PC-3 (cell line): Measurements from ENCODE around the gene SLC43A2. TPM values are rescaled to one million over a fixed set of nuclear protein-coding genes. Genes with fewer than 3 reads are reported as not detected.

Source experiments
- ATAC-seq: fragments of 200-7000 bp; cut with Tn5 transposase; 2 replicates; pipeline ENCODE4 v1.9.1; 2020; ENCODE audit warnings: mild to moderate bottlenecking, moderate library complexity
- BruUV-seq: library from RNA; stranded (reverse); fragments of 400-500 nt; replicated peaks from 2 replicates; lab custom pipeline; 2021; lab: Mats Ljungman, UMichigan
- CTCF ChIA-PET: fragments of 300-600 bp; sonication (Branson Sonifier 250); formaldehyde crosslinking; loops from one replicate; lab custom pipeline; 2022; ENCODE audit warnings: antibody characterized with exemption; lab: Charles Lee
- POLR2A ChIA-PET: fragments of 300-600 bp; sonication (Branson Sonifier 250); formaldehyde crosslinking; loops from one replicate; lab custom pipeline; 2022; ENCODE audit warnings: antibody characterized with exemption; ENCODE audit not compliant: unreplicated experiment; lab: Charles Lee
- DNase-seq: peaks from one replicate; pipeline ENCODE4 v3.0.0-alpha.2; 2015
- H2AFZ ChIP-seq: fragments of 300-600 bp; sonication (generic); 2 replicates; pipeline ENCODE4 v1.6.0; 2016; ENCODE audit warnings: antibody characterized with exemption, low read length
- H3F3A ChIP-seq: fragments of 300-600 bp; sonication (generic); one replicate; pipeline ENCODE4 v1.6.0; 2017; ENCODE audit warnings: antibody characterized with exemption, low read length, control low read depth, mild to moderate bottlenecking; ENCODE audit not compliant: unreplicated experiment
- H3K27ac ChIP-seq: fragments of 300-600 bp; sonication (generic); 2 replicates; pipeline ENCODE4 v1.5.1; 2016; ENCODE audit warnings: mild to moderate bottlenecking, low read length
- H3K27me3 ChIP-seq: fragments of 300-600 bp; sonication (generic); 2 replicates; pipeline ENCODE4 v1.6.1; 2016; ENCODE audit warnings: low read length, mixed read lengths
- H3K36me3 ChIP-seq: fragments of 300-600 bp; sonication (generic); 2 replicates; pipeline ENCODE4 v1.6.1; 2016; ENCODE audit warnings: low read depth, mixed run types, low read length, mixed read lengths
- H3K4me1 ChIP-seq: fragments of 300-600 bp; sonication (generic); 2 replicates; pipeline ENCODE4 v1.5.1; 2016; ENCODE audit warnings: low read length; ENCODE audit not compliant: insufficient read depth
- H3K4me2 ChIP-seq: fragments of 300-600 bp; sonication (generic); 2 replicates; pipeline ENCODE4 v1.6.0; 2016; ENCODE audit warnings: low read length
- H3K4me3 ChIP-seq: fragments of 300-600 bp; sonication (generic); 2 replicates; pipeline ENCODE4 v1.5.1; 2016; ENCODE audit warnings: mild to moderate bottlenecking, low read length, mixed read lengths
- H3K79me2 ChIP-seq: fragments of 300-600 bp; sonication (generic); 2 replicates; pipeline ENCODE4 v1.6.1; 2017; ENCODE audit warnings: low read length, mixed read lengths
- H3K9ac ChIP-seq: fragments of 300-600 bp; sonication (generic); 2 replicates; pipeline ENCODE4 v1.6.0; 2016; ENCODE audit warnings: mild to moderate bottlenecking, low read length
- H3K9me2 ChIP-seq: fragments of 300-600 bp; sonication (generic); replicated peaks from 2 replicates; pipeline ENCODE4 v1.6.1; 2016; ENCODE audit warnings: mixed run types, low read length, mixed read lengths
- H3K9me3 ChIP-seq: fragments of 300-600 bp; sonication (generic); 2 replicates; pipeline ENCODE4 v1.6.1; 2016; ENCODE audit warnings: low read length, mixed read lengths
- H4K20me1 ChIP-seq: fragments of 300-600 bp; sonication (generic); 2 replicates; pipeline ENCODE4 v1.6.1; 2016; ENCODE audit warnings: low read length, mixed read lengths
- CTCF ChIP-seq: fragments of 300-600 bp; sonication (generic); conservative IDR thresholded peaks from 2 replicates; pipeline ENCODE4 v1.5.1; 2017; ENCODE audit warnings: antibody characterized with exemption, low read depth, mild to moderate bottlenecking, low read length
- EZH2 ChIP-seq: fragments of 300-600 bp; sonication (generic); IDR thresholded peaks from one replicate; pipeline ENCODE4 v1.6.1; 2017; ENCODE audit warnings: antibody characterized with exemption, mild to moderate bottlenecking, low read length; ENCODE audit not compliant: unreplicated experiment
- EZH2phosphoT487 ChIP-seq: fragments of 300-600 bp; sonication (generic); IDR thresholded peaks from 2 replicates; pipeline ENCODE4 v1.6.1; 2018; ENCODE audit warnings: mild to moderate bottlenecking, antibody characterized with exemption, low read length, borderline replicate concordance
- intact Hi-C: fragments of 100-400 bp; cut with micrococcal nuclease; formaldehyde crosslinking; loops from 2 replicates; pipeline ENCODE4 v1.9.0; 2023
- total RNA-seq: library from RNA; depleted of rRNA; stranded (reverse); fragments of >200 nt; gene quantifications from 2 replicates; pipeline ENCODE4 v1.2.3, GENCODE V29; 2014

The SLC43A2 gene
- total RNA-seq, 1 experiment from 2014 or later: 6.2 TPM

DNA sequence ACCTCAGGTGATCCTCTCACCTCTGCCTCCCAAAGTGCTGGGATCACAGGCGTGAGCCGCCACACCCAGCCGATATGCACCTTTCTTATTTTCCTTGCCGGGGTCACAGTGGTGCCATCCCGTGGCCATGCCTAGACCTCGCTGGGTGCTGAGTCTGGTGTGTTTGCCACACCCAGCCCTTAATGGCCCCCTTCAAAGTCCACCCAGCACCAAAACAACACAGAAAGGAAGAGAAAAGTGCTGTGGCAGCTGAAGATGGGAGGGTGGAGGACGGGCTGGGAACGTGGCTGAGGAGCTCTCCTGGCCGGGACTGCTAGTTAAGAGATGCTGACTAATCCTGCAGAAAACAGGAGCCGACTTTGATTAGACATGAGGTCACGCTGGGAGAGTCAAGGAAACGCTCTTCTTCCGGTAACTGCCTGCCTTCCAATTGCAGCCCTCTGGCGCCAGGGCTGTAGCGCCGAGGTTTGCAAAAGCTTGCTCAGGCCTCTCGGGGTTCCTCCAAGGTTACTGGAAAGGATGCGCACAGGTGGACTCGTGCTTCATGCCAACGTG lies 10.9 kb downstream of the SLC43A2 start:
- POLR2A ChIA-PET: no interaction called here
- no peak overlapping the region for H3K4me3 ChIP-seq
- H3K9me2 ChIP-seq: no peaks in the 10 kb centered on the region
- H4K20me1 ChIP-seq: no peaks in the 10 kb centered on the region
- intact Hi-C loops: no loop called here
- CTCF ChIA-PET: no interaction called here
- ATAC-seq: no peak
- H3K4me1 ChIP-seq: no peaks in the 10 kb centered on the region
- no peak for TF ChIP-seq EZH2phosphoT487
- TF ChIP-seq EZH2: no peak
- no peak for TF ChIP-seq CTCF
- DNase-seq: no peak
- H2AFZ ChIP-seq: no peak overlapping the region
- H3K9me3 ChIP-seq: no peaks in the 10 kb centered on the region
- H3K79me2 ChIP-seq: no peaks in the 10 kb centered on the region
- no peak overlapping the region for H3K27ac ChIP-seq
- no peak overlapping the region for H3K4me2 ChIP-seq
- H3F3A ChIP-seq: no peaks in the 10 kb centered on the region
- no peaks in the 10 kb centered on the region for H3K27me3 ChIP-seq
- H3K36me3 ChIP-seq: no peaks in the 10 kb centered on the region
- H3K9ac ChIP-seq: no peak overlapping the region
- BruUV-seq: no TSS peak

GRCh38 chr17:1616101-1616500 lies 12.5 kb downstream of the SLC43A2 start:
- no peaks in the 10 kb centered on the region for H3K27me3 ChIP-seq
- no peaks in the 10 kb centered on the region for H3K4me1 ChIP-seq
- no peak overlapping the region for H3K9ac ChIP-seq
- no peak overlapping the region for H3K27ac ChIP-seq
- H3K4me3 ChIP-seq: no peak overlapping the region
- H3K9me3 ChIP-seq: no peaks in the 10 kb centered on the region
- no TSS peak for BruUV-seq
- no peak overlapping the region for H3K4me2 ChIP-seq
- ATAC-seq (no peak), DNase-seq (no peak)
- no peaks in the 10 kb centered on the region for H3K79me2 ChIP-seq
- H4K20me1 ChIP-seq: no peaks in the 10 kb centered on the region
- H3F3A ChIP-seq: no peaks in the 10 kb centered on the region
- H2AFZ ChIP-seq: no peak overlapping the region
- no peaks in the 10 kb centered on the region for H3K36me3 ChIP-seq
- POLR2A ChIA-PET: no interaction called here
- intact Hi-C loops: no loop called here
- no peaks in the 10 kb centered on the region for H3K9me2 ChIP-seq
- CTCF ChIA-PET: no interaction called here
- TF ChIP-seq EZH2phosphoT487: no peak
- no peak for TF ChIP-seq EZH2
- no peak for TF ChIP-seq CTCF

- Histone ChIP-seq H4K20me1 (no peaks in the 10 kb centered on the region), H3K4me2 (no peak overlapping the region), H3K9me2 (no peaks in the 10 kb centered on the region), H3K9ac (no peak overlapping the region), H3K79me2 (no peaks in the 10 kb centered on the region), H3K4me3 (no peak overlapping the region), H3K27me3 (no peaks in the 10 kb centered on the region), H3K27ac (no peak overlapping the region), H3K36me3 (no peaks in the 10 kb centered on the region), H2AFZ (no peak overlapping the region), H3K9me3 (no peaks in the 10 kb centered on the region), H3F3A (no peaks in the 10 kb centered on the region), H3K4me1 (no peaks in the 10 kb centered on the region)
- intact Hi-C loops: no loop called here
- ChIA-PET POLR2A (no interaction called here), CTCF (no interaction called here)
- DNase-seq (no peak), ATAC-seq (no peak)
- TF ChIP-seq EZH2 (no peak), CTCF (no peak), EZH2phosphoT487 (no peak)
- BruUV-seq: no TSS peak
Observed at GRCh38 chr17:1612400-1612799, 16.2 kb downstream of the SLC43A2 start.
